ENCODE measurements around the gene LINGO4.

- TF ChIP-seq NFAT5 (CRISPR knock-in tag; IDR thresholded peaks at IDR 0.05) (no peak), ZNF501 (CRISPR knock-in tag; IDR thresholded peaks at IDR 0.05) (no peak), HMGXB4 (CRISPR knock-in tag; IDR thresholded peaks at IDR 0.05; ENCODE audit: borderline replicate concordance in 1 of 2, low read depth in 1 of 2) (no peak), RBFOX2 (IDR thresholded peaks at IDR 0.05; ENCODE audit: low read depth, low read length) (no peak)
Observed at GRCh38 chr1:151802372-151802771, 2.8 kb downstream of the LINGO4 start.

Measured in HepG2 (cell line).